ENCODE data around the gene LMO4. TPM values are rescaled to one million over a fixed set of nuclear protein-coding genes. Genes with fewer than 3 reads are reported as not detected.

The LMO4 gene
- total RNA-seq (100 to 1,000 TPM in 1 of 5 donors, 10 to 100 TPM in 4; 30.7 to 120 (median 76.0) TPM), polyA plus RNA-seq (10 to 100 TPM; 68.2 to 96.4 (median 89.5) TPM)
- long read RNA-seq, donor 1, full-length matches to known transcripts, result 28 of 35 reads
- long read RNA-seq, donor 1, partial matches to known transcripts, result 7 of 35 reads
- long read RNA-seq, donor 1, other reads (novel, unspliced or antisense), result 0 of 35 reads
- long read RNA-seq, donor 2, full-length matches to known transcripts, result 59 of 267 reads
- long read RNA-seq, donor 2, partial matches to known transcripts, result 208 of 267 reads
- long read RNA-seq, donor 2, other reads (novel, unspliced or antisense), result 0 of 267 reads
- long read RNA-seq, donor 3, full-length matches to known transcripts, result 41 of 41 reads
- long read RNA-seq, donor 3, partial matches to known transcripts, result 0 of 41 reads
- long read RNA-seq, donor 3, other reads (novel, unspliced or antisense), result 0 of 41 reads
- long read RNA-seq, donor 4, full-length matches to known transcripts, result 9 of 9 reads
- long read RNA-seq, donor 4, partial matches to known transcripts, result 0 of 9 reads
- long read RNA-seq, donor 4, other reads (novel, unspliced or antisense), result 0 of 9 reads
- long read RNA-seq, donor 5, full-length matches to known transcripts, result 78 of 78 reads
- long read RNA-seq, donor 5, partial matches to known transcripts, result 0 of 78 reads
- long read RNA-seq, donor 5, other reads (novel, unspliced or antisense), result 0 of 78 reads
- long read RNA-seq, donor 6, result 0 reads
- long read RNA-seq, donor 7, full-length matches to known transcripts, result 107 of 526 reads
- long read RNA-seq, donor 7, partial matches to known transcripts, result 419 of 526 reads
- long read RNA-seq, donor 7, other reads (novel, unspliced or antisense), result 0 of 526 reads
- long read RNA-seq, donor 8, full-length matches to known transcripts, result 80 of 80 reads
- long read RNA-seq, donor 8, partial matches to known transcripts, result 0 of 80 reads
- long read RNA-seq, donor 8, other reads (novel, unspliced or antisense), result 0 of 80 reads
- long read RNA-seq, donor 9, full-length matches to known transcripts, result 49 of 49 reads
- long read RNA-seq, donor 9, partial matches to known transcripts, result 0 of 49 reads
- long read RNA-seq, donor 9, other reads (novel, unspliced or antisense), result 0 of 49 reads
- long read RNA-seq, donor 10, full-length matches to known transcripts, result 53 of 53 reads
- long read RNA-seq, donor 10, partial matches to known transcripts, result 0 of 53 reads
- long read RNA-seq, donor 10, other reads (novel, unspliced or antisense), result 0 of 53 reads

GRCh38 chr1:87328272-87329050 is at the start of gene LMO4:
LMO4 (plus strand) TSS chr1:87328880; CDS start chr1:87332016, 3,136 bp downstream.
- intact Hi-C loops (cut with DNase I; ENCODE audit: low total_unique reads), result no loop called here
- Histone ChIP-seq H3K4me3 (peak within 1 kb of the TSS; percentile 78 to 88 (median 81)), H3K9me3 (no peaks in the 10 kb centered on the region), H3K36me3 (no peaks in the 10 kb centered on the region), H3K27ac (peak within 1 kb of the TSS; percentile 96 to 99 (median 98)), H3K27me3 (no peaks in the 10 kb centered on the region), H3K4me1 (peaks cover 8 to 35% (median 25%) of the 10 kb centered on the region in 4 donors)
- peak; percentile 97 to 99 for DNase-seq
- TF ChIP-seq EP300 (IDR thresholded peaks at IDR 0.05) (no peak), POLR2AphosphoS5 (IDR thresholded peaks at IDR 0.05) (peak; percentile 94 to 97 (median 96)), POLR2A (IDR thresholded peaks at IDR 0.05) (peak in 2 of 4 donors; percentile 72 to 79), CTCF (IDR thresholded peaks at IDR 0.05) (no peak)
- 0 to 1% (median 0%) methylated on average over 32 to 93 of the region's 93 CpGs for WGBS, 5 donors

GRCh38 chr1:87279536-87279875 is 49.2 kb upstream of the LMO4 start:
- TF ChIP-seq POLR2A (IDR thresholded peaks at IDR 0.05), result no peak
- TF ChIP-seq POLR2AphosphoS5 (IDR thresholded peaks at IDR 0.05), result no peak
- TF ChIP-seq EP300 (IDR thresholded peaks at IDR 0.05), result no peak
- no peak for TF ChIP-seq CTCF (IDR thresholded peaks at IDR 0.05)
- 64 to 87% (median 86%) methylated on average over 2 of the region's 2 CpGs for WGBS, 5 donors
- no peaks in the 10 kb centered on the region for H3K9me3 ChIP-seq
- intact Hi-C loops (cut with DNase I; ENCODE audit: low total_unique reads), result no loop called here
- peak overlapping the region in 1 of 5 donors; percentile 6 for H3K27ac ChIP-seq
- H3K36me3 ChIP-seq, result no peaks in the 10 kb centered on the region
- no peak overlapping the region for H3K4me3 ChIP-seq
- no peaks in the 10 kb centered on the region for H3K4me1 ChIP-seq
- peak in 1 of 2 donors; percentile 36 for DNase-seq
- no peaks in the 10 kb centered on the region for H3K27me3 ChIP-seq

- Histone ChIP-seq H3K36me3 (no peaks in the 10 kb centered on the region), H3K27me3 (no peaks in the 10 kb centered on the region), H3K4me3 (no peak overlapping the region), H3K27ac (peak overlapping the region in 1 of 5 donors; percentile 6), H3K4me1 (no peaks in the 10 kb centered on the region), H3K9me3 (no peaks in the 10 kb centered on the region)
- no peak for DNase-seq
- WGBS, 5 donors, result 64 to 79% (median 75%) methylated on average over 2 of the region's 2 CpGs
- intact Hi-C loops (cut with DNase I; ENCODE audit: low total_unique reads), result no loop called here
- no peak for TF ChIP-seq EP300 (IDR thresholded peaks at IDR 0.05)
- no peak for TF ChIP-seq POLR2A (IDR thresholded peaks at IDR 0.05)
- TF ChIP-seq POLR2AphosphoS5 (IDR thresholded peaks at IDR 0.05), result no peak
- no peak for TF ChIP-seq CTCF (IDR thresholded peaks at IDR 0.05)
Observed at GRCh38 chr1:87279966-87280535, 48.6 kb upstream of the LMO4 start.

Measured in stomach (tissue), 19 donors.